ENCODE data around the gene ASAP2.
"Not testable (repeated sequence)": the region's sequence is repeated elsewhere in the genome, so short reads cannot be mapped to it uniquely, and the experiment has no call there.

ASAP2 gene

GRCh38 chr2:9212661-9213411 lies 6.2 kb downstream of the ASAP2 start:
- no peak for DNase-seq

GRCh38 chr2:9213477-9214051 lies 7.0 kb downstream of the ASAP2 start:
- DNase-seq, result no peak

- no peak for DNase-seq
These were observed 8.3 kb downstream of the ASAP2 start for GRCh38 chr2:9214873-9215272.

GRCh38 chr2:9215680-9216079 lies 9.1 kb downstream of the ASAP2 start:
- peak in 1 of 2 experiments; percentile 37 for DNase-seq

- DNase-seq, result not testable (repeated sequence)
These were observed 9.5 kb downstream of the ASAP2 start for GRCh38 chr2:9216143-9216542.

DNA sequence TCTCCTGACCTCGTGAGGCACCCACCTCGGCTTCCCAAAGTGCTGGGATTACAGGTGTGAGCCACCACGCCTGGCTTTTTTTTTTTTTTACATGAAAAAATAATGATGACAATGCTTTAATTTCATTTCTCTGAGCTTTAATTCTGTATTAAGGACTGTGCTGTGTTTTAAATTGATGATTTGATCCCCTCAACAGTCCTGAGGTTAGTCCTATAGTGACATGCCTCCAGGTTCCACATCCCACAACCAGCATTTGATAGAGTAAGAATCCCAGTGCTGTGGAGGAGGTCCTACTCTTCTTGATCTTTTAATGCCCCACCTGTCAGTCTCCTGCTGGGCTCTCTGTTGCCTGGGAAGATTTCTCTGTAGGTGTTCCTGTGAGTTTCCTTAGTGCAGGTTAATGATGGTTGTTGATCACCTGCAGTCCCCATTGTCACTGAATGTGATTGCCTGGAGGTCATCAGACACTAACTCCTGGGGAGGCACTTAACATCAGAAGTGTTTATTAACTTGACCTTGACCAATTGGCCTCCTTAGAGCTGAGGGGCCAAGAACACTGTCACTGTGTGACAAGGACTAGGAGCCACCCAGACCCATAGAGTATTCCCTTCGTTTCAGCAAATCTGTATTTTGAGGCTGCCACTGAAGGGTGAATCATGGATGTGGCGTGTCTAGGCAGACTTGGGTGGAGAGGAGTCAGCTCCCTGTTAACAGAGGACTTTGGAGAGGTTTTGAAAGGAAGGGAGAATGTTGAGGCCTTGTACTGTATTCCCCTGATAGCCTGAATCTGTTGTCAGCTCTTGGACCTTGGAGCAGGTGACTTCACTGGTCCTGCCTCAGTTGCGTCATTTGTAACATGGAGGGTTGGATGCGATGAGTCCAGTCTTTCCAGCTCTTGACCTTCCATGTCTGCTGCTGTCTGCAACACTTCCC lies 11.5 kb downstream of the ASAP2 start:
- peak in 1 of 2 experiments; percentile 47 for DNase-seq

GRCh38 chr2:9219027-9219445 lies 12.4 kb downstream of the ASAP2 start:
- no peak for DNase-seq

DNA sequence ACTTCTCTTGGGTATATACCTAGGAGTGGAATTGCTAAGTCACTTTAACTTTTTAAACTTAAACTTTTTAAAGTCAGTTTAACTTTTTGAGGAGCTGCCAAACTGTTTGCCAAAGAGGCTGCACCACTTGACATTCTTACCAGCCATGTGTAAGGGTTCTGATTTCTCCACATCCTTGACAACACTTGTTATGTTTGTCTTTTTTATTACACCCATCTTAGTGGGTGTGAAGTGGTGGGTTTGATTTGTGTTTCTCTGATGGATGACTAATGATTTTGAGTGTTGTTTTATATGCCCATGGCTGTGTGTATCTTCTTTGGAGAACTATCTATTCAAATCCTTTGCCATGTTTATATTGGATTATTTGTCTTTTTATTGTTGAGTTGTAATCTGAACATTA lies 13.6 kb downstream of the ASAP2 start:
- no peak for DNase-seq

- DNase-seq, result no peak
These were observed 14.6 kb downstream of the ASAP2 start for GRCh38 chr2:9221223-9221622.

DNA sequence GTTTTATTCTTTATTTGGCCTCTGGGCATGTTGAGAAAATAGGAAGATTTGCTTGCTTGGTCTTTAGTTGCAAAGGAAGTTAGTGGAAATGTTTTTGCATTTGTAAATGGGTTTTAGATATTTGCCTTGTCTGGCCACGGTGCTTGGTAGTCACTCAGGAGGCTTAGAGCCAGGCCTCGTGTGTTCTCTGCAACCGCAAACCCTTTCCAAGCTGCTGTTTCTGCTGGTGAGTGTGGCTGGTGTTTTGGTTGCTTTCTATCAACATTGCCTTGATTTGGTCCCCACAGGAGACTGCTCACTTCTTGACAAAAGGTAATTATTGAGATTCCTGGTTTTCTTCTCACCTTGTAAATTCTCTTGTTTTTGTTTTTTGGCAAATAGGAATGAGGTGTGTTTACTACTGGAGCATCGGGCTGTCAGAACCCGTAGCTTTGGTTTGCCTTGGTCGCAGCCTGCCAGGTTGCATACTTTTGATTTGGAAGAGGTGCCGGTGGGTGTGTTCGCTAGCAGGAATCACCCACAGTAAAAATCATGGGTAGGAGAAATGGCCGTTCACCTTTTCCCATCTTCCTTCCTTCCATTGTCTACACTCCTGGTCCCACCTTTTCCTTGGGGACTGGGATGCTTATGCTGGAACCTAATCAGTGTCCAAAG lies 15.8 kb downstream of the ASAP2 start:
- DNase-seq, result no peak

DNA sequence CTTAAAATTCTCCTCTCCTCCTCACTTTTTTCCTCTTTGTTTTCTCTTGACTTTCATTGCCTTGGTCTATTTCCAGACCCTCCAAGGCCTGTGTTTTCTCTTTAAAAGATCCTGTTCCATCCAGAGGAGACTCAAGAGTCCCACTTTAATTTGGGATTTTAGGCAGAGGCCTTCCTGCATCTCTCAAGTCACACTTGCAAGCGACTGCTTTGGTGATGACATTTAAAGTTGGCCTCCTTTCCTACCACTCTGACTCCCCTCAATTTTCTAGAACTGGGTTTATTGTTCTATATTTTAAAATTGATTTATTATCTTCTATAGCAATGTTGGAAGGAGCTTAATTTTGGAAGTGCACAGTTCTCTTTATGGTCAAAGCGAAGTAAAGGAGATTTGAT lies 16.3 kb downstream of the ASAP2 start:
- no peak for DNase-seq

- no peak for DNase-seq
These were observed 19.2 kb downstream of the ASAP2 start for GRCh38 chr2:9225806-9226205.

DNA sequence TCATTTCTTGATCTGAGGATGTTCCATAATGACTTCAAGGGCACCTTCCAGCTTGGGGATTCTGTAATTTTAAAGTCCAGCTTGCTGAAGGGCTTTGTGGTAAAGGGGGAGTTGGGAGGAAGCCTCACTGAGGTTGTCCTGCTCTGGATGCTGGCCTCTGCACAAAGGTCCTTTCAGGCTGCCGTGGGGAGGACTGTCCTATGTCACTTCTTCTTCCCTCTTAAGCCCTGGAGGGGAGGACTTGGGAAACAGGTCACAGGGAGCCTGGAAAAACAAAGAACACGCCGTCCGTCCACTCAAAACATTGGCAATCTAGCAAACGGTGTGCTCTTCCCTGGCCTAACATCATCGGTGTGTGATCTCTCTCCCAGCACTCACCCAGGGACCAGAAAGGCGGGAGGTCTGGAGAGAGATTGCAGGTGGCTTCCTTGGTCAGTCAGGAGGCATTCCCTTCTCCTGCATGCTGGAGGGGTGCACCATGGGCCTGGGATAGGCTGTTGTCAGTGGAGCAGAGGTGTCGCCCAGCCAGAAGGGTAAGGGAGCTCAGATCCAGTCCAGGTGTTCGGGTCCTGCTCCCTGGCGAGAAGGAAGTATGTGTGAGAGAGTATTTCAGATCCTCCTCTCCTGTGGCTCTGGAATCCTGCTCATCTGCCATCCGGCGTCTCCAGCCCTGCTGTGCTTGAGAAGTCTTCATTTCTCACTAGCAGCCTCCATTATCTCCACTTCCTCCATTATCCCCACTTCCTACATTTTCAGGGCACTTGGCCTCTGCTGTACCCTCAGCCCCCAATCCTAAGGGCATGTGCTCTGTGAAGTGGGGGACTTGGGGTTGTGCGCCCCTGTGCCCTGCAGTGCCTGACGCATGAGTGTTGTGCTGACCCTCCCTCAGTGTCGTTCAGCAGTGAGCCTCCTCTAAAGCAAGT lies 20.1 kb downstream of the ASAP2 start:
- DNase-seq, result no peak

- no peak for DNase-seq
These were observed 21.6 kb downstream of the ASAP2 start for GRCh38 chr2:9228088-9228751.

GRCh38 chr2:9228781-9229469 lies 22.3 kb downstream of the ASAP2 start:
- DNase-seq, result no peak

- DNase-seq, result no peak
These were observed 22.8 kb downstream of the ASAP2 start for GRCh38 chr2:9229470-9229820.

DNA sequence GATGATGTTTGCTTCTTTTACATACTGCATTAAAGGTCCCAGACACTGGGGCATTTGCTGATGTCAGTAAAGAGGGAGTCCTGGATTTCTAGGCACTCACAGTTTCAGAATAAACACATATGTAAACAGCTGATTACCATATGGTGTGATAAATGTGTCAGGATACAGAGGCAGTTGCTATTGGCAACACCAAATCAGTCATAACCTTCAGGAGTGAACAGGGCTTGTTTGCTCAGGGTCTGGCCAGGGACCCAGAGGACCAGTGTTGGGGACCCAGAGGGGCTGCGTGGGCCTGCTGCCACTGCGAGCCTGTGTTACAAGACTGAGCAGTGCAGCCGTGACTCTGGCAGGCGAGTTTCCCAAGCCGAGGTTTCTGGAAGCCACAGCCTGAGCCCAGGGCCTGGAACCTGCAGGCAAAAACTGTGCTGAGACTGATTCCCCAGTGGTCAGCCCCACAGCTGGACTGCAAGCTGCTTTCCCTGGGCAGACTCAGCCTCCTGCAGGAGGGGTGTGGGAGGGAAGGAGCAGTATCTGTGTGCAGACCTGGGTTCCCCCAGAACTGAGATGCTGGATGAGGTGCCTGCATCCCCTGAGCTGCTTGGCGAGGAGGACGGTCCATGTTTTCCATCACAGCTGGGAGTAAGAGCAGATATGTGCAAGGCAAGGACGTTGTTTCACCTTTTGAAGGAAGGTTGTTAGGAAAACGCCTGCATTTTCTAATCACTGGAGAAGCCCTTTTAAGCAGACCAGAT lies 23.6 kb downstream of the ASAP2 start:
- no peak for DNase-seq

DNA sequence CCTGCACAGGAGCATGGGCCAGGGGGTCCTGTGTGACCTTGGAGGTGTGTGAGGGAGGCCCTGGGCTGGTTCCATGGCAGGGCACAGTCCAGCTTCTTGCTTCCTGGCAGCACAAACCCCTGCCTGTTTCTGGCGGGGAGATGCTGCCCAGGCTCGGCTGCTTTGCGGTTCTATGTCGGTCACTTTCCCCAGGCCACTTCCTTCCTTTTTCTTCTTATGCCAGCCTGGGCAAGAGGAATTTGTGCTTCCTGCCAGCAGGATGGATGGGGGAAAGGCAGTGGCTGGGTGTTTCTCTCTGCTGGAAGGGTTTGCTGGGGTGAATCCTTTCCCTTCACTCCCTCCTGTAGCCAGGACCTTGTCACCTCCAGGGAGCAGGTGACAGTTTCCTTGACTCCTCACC lies 24.3 kb downstream of the ASAP2 start:
- no peak for DNase-seq

DNA sequence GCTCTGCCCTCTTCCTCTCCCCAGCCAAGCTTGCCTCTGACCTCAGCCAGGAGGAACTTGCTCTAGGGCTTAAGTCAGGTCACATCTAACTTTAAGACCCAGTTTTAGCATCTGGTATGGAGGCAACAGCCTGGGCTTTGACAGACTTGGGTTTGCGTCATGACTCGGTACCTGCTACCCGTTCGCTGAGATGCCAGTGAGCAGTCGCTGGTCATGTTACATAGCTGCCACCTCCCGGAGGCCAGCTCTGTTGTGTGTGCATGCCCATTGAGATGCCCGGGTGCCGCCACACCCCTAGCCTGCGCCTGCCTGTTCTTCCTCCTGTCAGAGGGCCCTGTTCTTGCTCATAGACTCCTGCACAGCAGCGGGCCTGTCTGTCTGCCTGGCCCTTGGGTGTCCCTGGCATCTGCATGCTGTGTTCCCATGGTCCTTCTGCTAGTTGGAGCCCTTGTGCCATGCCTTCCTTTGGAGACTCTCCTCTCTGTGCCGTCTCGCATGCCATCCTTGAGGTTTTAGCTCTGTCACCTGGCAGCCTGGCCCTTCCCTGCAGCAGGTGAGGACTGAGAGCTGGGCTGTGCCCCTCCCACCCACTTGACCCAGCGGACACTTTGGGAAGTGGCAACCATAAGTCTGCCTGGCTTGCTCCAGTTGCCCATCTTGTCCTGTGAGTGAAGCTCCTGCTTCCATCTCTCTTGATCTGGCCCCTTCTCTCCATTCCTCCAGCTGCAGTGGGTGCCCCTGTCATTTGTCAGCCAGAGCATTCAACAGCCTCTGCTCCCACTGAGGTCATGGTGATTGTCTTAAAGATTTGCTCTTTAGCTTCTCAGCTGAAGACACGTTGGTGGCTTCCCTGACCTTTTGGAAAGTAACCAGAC lies 24.9 kb downstream of the ASAP2 start:
- no peak for DNase-seq

Measured in NCI-H2081 (cell line).